Astrocyte (in vitro differentiated cells and primary cell): ENCODE measurements around the gene ZNF516. TPM values are rescaled to one million over a fixed set of nuclear protein-coding genes. Genes with fewer than 3 reads are reported as not detected.

Experiments
- DNase-seq: peaks from one replicate; pipeline ENCODE4 v3.0.0-alpha.2; 2010; ENCODE audit warnings: low read depth
- FAIRE-seq: peaks from 2 replicates; lab custom pipeline; 2011; peaks lifted over from hg19 to GRCh38; lab: Jason Lieb, UNC
- H2AFZ ChIP-seq: 2 replicates; pipeline ENCODE4 v1.6.0; 2012; ENCODE audit warnings: low read depth, low read length, inconsistent platforms
- H3K27ac ChIP-seq: 2 replicates; pipeline ENCODE4 v1.5.1; 2011; ENCODE audit warnings: low read depth, low read length, inconsistent platforms
- H3K27me3 ChIP-seq: 2 replicates; pipeline ENCODE4 v1.6.0; 2011; ENCODE audit warnings: low read length, inconsistent platforms; ENCODE audit not compliant: insufficient read depth
- H3K36me3 ChIP-seq: 2 replicates; pipeline ENCODE4 v1.5.1; 2011; ENCODE audit warnings: low read length, inconsistent platforms; ENCODE audit not compliant: insufficient read depth
- H3K4me1 ChIP-seq: 2 replicates; pipeline ENCODE4 v1.5.1; 2011; ENCODE audit warnings: low read length, inconsistent platforms; ENCODE audit not compliant: insufficient read depth
- H3K4me2 ChIP-seq: 2 replicates; pipeline ENCODE4 v1.6.0; 2012; ENCODE audit warnings: low read length, inconsistent platforms
- H3K4me3 ChIP-seq: 2 replicates; pipeline ENCODE4 v1.5.1; 2011; ENCODE audit warnings: low read depth, mild to moderate bottlenecking, low read length, inconsistent platforms; ENCODE audit not compliant: insufficient read depth
- H3K79me2 ChIP-seq: 2 replicates; pipeline ENCODE4 v1.6.0; 2012; ENCODE audit warnings: mild to moderate bottlenecking, low read length, inconsistent platforms; ENCODE audit not compliant: insufficient read depth
- H3K9ac ChIP-seq: 2 replicates; pipeline ENCODE4 v1.6.0; 2012; ENCODE audit warnings: mild to moderate bottlenecking, low read length, inconsistent platforms
- H3K9me3 ChIP-seq: 2 replicates; pipeline ENCODE4 v1.5.1; 2012; ENCODE audit warnings: low read depth, mild to moderate bottlenecking, low read length, inconsistent platforms; ENCODE audit not compliant: insufficient read depth
- H4K20me1 ChIP-seq: 2 replicates; pipeline ENCODE4 v1.6.0; 2012; ENCODE audit warnings: low read length, inconsistent platforms; ENCODE audit not compliant: insufficient read depth
- H3K27ac Mint-ChIP-seq: one replicate; pipeline ENCODE4 v1.8.0; 2021; ENCODE audit warnings: mild to moderate bottlenecking, mixed read lengths; ENCODE audit not compliant: unreplicated experiment
- H3K27me3 Mint-ChIP-seq: one replicate; pipeline ENCODE4 v1.8.0; 2021; ENCODE audit warnings: low read depth, mixed read lengths; ENCODE audit not compliant: unreplicated experiment
- H3K36me3 Mint-ChIP-seq: one replicate; pipeline ENCODE4 v1.8.0; 2021; ENCODE audit warnings: low read depth, mixed read lengths; ENCODE audit not compliant: unreplicated experiment
- H3K4me1 Mint-ChIP-seq: one replicate; pipeline ENCODE4 v1.8.0; 2021; ENCODE audit warnings: low read depth, mixed read lengths; ENCODE audit not compliant: unreplicated experiment
- H3K4me3 Mint-ChIP-seq: one replicate; pipeline ENCODE4 v1.8.0; 2021; ENCODE audit warnings: mild to moderate bottlenecking, moderate library complexity, mixed read lengths; ENCODE audit not compliant: unreplicated experiment
- H3K9me3 Mint-ChIP-seq: one replicate; pipeline ENCODE4 v1.8.0; 2021; ENCODE audit warnings: mild to moderate bottlenecking, mixed read lengths; ENCODE audit not compliant: unreplicated experiment
- EZH2 ChIP-seq: IDR thresholded peaks from 2 replicates; pipeline ENCODE4 v1.6.1; 2012; ENCODE audit warnings: mild to moderate bottlenecking, low read length, inconsistent platforms; ENCODE audit not compliant: insufficient read depth
- total RNA-seq: library from RNA; stranded (reverse); gene quantifications from 2 replicates; pipeline ENCODE4 v1.2.1, GENCODE V29; 2021
- TF ChIP-seq, protein P1 (sequence below): IDR thresholded peaks from 2 replicates; pipeline ENCODE4 v1.5.1; 2011; ENCODE audit warnings: low read depth, mild to moderate bottlenecking, inconsistent platforms, low read length, moderate library complexity; ENCODE audit not compliant: insufficient read depth

Gene ZNF516
- total RNA-seq, 1 donor from 2014 or later = 59.8 TPM

DNA sequence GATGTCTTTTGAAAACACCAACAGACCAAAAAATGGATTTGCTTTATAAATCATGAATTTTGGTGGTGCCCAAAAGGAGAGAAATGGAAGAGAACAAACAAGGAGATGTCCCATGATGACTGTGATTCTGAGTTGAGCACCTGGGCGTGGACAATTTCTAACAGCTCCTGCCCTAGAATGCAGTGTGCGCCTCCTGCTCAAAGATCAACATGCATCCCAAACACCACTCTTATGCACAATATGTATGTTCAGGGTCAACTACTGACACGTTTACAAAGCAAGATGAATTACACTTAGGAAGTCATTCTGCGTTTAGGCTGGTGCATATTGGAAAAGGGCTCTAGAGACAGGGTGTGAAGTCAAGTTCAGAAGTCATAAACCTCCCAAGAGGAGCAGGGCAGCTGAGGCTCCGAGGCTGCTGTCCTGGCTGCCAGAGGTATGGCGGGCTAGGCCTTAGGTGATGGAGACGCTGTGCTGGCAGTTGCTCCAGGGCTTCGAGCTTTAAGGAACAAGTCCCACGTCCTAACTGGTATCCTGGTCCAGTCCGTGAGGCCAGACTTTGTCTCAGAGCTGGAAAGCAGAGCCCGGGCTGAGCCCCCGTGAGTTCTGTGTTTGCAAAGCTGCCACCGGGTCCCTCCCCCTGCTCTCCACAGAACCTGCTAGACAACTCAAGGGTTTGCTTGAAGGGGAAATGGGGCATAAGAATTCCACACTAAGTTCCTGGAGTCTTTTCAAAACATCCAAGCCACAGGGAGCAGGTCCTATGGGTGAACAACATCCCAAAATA is 74.0 kb downstream of the ZNF516 start:
- H3K4me1 Mint-ChIP-seq = peaks cover 26% of the 10 kb centered on the region
- H3K79me2 ChIP-seq = peaks cover 67% of the 10 kb centered on the region

DNA sequence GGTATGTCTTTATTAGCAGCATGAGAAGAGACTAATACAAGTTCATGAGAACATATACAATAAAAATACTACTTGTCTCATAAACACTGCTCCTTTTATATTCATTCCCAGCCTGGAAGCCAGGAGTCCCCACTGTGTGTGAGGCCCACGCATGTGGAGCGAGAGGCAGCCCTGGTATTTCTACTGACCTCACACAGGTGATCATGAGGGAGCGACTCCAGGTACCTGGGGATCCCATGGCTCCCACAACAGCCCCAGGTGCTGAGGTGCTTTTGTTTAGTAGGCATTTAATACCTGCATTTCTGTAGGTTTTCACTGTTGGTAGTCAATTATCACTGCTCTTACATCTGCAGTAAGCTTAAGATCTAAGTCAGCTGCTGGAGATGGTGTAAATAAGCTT is 75.2 kb downstream of the ZNF516 start:
- H3K27me3 ChIP-seq = no peaks in the 10 kb centered on the region
- FAIRE-seq = no peak

More for the DNA sequence above, 74.0 kb downstream of the ZNF516 start:
- Histone ChIP-seq H3K36me3 (no peaks in the 10 kb centered on the region), H3K27ac (no peak overlapping the region), H3K4me1 (peaks cover 6% of the 10 kb centered on the region), H3K27me3 (no peaks in the 10 kb centered on the region), H4K20me1 (peaks cover 82% of the 10 kb centered on the region), H3K9ac (no peak overlapping the region), H3K4me2 (no peak overlapping the region), H2AFZ (no peak overlapping the region), H3K9me3 (no peaks in the 10 kb centered on the region), H3K4me3 (no peak overlapping the region)
- H3K27me3 Mint-ChIP-seq = no peaks in the 10 kb centered on the region
- TF ChIP-seq, protein P1, sequence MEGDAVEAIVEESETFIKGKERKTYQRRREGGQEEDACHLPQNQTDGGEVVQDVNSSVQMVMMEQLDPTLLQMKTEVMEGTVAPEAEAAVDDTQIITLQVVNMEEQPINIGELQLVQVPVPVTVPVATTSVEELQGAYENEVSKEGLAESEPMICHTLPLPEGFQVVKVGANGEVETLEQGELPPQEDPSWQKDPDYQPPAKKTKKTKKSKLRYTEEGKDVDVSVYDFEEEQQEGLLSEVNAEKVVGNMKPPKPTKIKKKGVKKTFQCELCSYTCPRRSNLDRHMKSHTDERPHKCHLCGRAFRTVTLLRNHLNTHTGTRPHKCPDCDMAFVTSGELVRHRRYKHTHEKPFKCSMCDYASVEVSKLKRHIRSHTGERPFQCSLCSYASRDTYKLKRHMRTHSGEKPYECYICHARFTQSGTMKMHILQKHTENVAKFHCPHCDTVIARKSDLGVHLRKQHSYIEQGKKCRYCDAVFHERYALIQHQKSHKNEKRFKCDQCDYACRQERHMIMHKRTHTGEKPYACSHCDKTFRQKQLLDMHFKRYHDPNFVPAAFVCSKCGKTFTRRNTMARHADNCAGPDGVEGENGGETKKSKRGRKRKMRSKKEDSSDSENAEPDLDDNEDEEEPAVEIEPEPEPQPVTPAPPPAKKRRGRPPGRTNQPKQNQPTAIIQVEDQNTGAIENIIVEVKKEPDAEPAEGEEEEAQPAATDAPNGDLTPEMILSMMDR = no peak
- TF ChIP-seq EZH2 = no peak
- peak overlapping the region; percentile 44 for H3K27ac Mint-ChIP-seq
- peaks cover 2% of the 10 kb centered on the region for H3K36me3 Mint-ChIP-seq
- DNase-seq = no peak
- FAIRE-seq = no peak
- no peaks in the 10 kb centered on the region for H3K9me3 Mint-ChIP-seq
- H3K4me3 Mint-ChIP-seq = no peak overlapping the region

More for the DNA sequence above, 75.2 kb downstream of the ZNF516 start:
- no peak overlapping the region for H3K4me3 Mint-ChIP-seq
- H3K36me3 Mint-ChIP-seq = peaks cover 2% of the 10 kb centered on the region
- TF ChIP-seq EZH2 = no peak
- TF ChIP-seq, protein P1 = no peak
- Histone ChIP-seq H3K9ac (no peak overlapping the region), H3K4me3 (no peak overlapping the region), H4K20me1 (peaks cover 82% of the 10 kb centered on the region), H3K36me3 (no peaks in the 10 kb centered on the region), H3K4me2 (no peak overlapping the region), H3K9me3 (no peaks in the 10 kb centered on the region), H3K79me2 (peaks cover 68% of the 10 kb centered on the region), H3K27ac (no peak overlapping the region), H3K4me1 (peaks cover 3% of the 10 kb centered on the region), H2AFZ (no peak overlapping the region)
- H3K27me3 Mint-ChIP-seq = no peaks in the 10 kb centered on the region
- peaks cover 17% of the 10 kb centered on the region for H3K4me1 Mint-ChIP-seq
- no peak for DNase-seq
- H3K27ac Mint-ChIP-seq = no peak overlapping the region
- H3K9me3 Mint-ChIP-seq = no peaks in the 10 kb centered on the region
